PC-3 (cell line): Measurements from ENCODE around the gene AGBL1.

Experiments used
- EZH2 ChIP-seq: fragments of 300-600 bp; sonication (generic); IDR thresholded peaks from one replicate; pipeline ENCODE4 v1.6.1; 2017; ENCODE audit warnings: antibody characterized with exemption, mild to moderate bottlenecking, low read length; ENCODE audit not compliant: unreplicated experiment
- EZH2phosphoT487 ChIP-seq: fragments of 300-600 bp; sonication (generic); IDR thresholded peaks from 2 replicates; pipeline ENCODE4 v1.6.1; 2018; ENCODE audit warnings: mild to moderate bottlenecking, antibody characterized with exemption, low read length, borderline replicate concordance
- TF ChIP-seq, protein P1 (sequence below): fragments of 300-600 bp; sonication (generic); conservative IDR thresholded peaks from 2 replicates; pipeline ENCODE4 v1.5.1; 2017; ENCODE audit warnings: antibody characterized with exemption, low read depth, mild to moderate bottlenecking, low read length

DNA sequence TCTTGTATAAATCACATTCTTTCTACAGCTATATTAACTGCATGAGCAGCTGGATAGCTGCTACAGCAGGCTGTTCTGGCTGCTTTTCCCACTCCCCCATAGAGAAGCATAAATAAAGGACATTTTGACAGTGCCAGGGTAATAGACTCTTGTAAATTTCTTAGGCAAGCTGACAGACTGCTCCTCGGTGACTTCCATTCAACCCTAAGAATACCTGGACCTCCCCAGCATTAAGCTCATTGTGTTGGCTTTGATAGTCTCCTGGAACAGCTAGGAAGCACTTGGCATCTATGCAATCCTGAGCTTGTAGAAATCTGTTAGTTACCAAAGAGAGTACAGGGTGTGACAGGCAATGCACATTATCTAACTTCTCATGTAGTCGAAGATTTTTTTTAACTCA, 475.4 kb downstream of the AGBL1 start:
- TF ChIP-seq, protein P1, sequence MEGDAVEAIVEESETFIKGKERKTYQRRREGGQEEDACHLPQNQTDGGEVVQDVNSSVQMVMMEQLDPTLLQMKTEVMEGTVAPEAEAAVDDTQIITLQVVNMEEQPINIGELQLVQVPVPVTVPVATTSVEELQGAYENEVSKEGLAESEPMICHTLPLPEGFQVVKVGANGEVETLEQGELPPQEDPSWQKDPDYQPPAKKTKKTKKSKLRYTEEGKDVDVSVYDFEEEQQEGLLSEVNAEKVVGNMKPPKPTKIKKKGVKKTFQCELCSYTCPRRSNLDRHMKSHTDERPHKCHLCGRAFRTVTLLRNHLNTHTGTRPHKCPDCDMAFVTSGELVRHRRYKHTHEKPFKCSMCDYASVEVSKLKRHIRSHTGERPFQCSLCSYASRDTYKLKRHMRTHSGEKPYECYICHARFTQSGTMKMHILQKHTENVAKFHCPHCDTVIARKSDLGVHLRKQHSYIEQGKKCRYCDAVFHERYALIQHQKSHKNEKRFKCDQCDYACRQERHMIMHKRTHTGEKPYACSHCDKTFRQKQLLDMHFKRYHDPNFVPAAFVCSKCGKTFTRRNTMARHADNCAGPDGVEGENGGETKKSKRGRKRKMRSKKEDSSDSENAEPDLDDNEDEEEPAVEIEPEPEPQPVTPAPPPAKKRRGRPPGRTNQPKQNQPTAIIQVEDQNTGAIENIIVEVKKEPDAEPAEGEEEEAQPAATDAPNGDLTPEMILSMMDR = no peak
- no peak for TF ChIP-seq EZH2
- no peak for TF ChIP-seq EZH2phosphoT487
